Inflammatory macrophage treated with lipopolysaccharide for 4 hours (primary cell): Measurements from ENCODE around the gene ZNF888.
"Not testable (repeated sequence)": the region's sequence is repeated elsewhere in the genome, so short reads cannot be mapped to it uniquely, and the experiment has no call there.

Source experiments
- DNase-seq: peaks from one replicate; pipeline ENCODE4 v3.0.0-alpha.2; 2020

ZNF888 gene

GRCh38 chr19:52871466-52871865 is 51.8 kb downstream of the ZNF888 start:
- no peak for DNase-seq

GRCh38 chr19:52868031-52868430 is 55.2 kb downstream of the ZNF888 start:
- DNase-seq: not testable (repeated sequence)

GRCh38 chr19:52857378-52858191 is 65.6 kb downstream of the ZNF888 start, which contains the start of gene ZNF468:
TSS of gene ZNF468 (minus strand) at chr19:52857619. CDS start at chr19:52854272, 3,347 bp downstream.
- peak; percentile 72 for DNase-seq

- DNase-seq: peak; percentile 6
Measured at GRCh38 chr19:52856540-52857377, 66.5 kb downstream of the ZNF888 start.
